Measurements from ENCODE around the gene PEX10. TPM values are rescaled to one million over a fixed set of nuclear protein-coding genes. Genes with fewer than 3 reads are reported as not detected.
"Not testable (repeated sequence)": the region's sequence is repeated elsewhere in the genome, so short reads cannot be mapped to it uniquely, and the experiment has no call there.

Gene PEX10
- total RNA-seq, 1 donor from 2014 or later = 33.4 TPM

DNA sequence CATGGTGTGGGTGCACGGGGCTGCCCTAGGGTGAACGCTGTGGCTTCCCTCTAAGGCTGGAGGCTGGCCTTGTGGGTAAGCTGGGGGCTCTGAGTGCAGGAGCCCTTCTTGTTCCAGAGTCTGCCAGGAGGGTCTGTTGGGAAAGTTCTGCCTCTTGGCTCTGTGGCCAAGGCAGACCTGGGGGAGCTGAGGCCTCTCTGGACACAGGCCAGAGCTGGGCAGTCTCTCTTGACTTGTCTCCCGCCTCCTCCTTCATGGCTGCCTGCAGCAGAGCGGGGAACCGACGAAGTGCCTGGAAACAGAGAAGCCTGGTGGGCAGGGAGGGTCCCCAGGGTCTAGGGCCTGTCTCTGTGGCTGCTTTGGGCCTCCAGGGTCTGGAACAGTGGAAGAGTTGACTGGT, 30.3 kb upstream of the PEX10 start:
- no peak for DNase-seq

DNA sequence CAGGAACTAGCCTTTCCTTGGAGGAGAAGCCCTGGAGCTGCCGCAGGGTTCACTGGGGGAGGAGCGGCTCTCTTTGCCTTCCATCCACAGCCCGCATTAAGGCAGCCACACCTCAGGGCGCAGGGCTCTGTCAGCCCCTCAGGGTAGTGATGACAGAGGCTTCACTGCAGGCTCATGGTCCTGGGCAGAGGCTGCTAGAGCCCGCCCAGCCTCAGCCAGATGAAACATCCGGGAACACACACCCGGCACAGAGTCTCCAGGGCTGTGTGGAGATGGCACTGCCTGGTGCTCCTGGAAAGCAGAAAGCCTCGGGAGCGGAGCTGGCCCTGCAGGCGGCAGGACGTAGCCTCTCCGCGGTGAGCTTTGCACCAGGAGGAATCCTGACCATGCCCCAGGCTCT, 29.4 kb upstream of the PEX10 start:
- DNase-seq = no peak

DNA sequence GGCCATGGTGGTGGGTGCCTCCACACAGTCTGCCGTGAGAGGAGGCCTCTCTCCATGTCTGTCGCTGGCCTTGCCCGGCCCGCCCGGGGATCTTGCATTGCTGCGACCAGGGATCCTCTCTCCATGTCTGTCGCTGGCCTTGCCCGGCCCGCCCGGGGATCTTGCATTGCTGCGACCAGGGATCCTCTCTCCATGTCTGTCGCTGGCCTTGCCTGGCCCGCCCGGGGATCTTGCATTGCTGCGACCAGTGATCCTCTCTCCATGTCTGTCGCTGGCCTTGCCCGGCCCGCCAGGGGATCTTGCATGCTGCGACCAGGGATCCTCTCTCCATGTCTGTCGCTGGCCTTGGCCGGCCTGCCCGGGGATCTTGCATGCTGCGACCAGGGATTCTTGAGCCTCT, 28.0 kb upstream of the PEX10 start:
- not testable (repeated sequence) for DNase-seq

DNA sequence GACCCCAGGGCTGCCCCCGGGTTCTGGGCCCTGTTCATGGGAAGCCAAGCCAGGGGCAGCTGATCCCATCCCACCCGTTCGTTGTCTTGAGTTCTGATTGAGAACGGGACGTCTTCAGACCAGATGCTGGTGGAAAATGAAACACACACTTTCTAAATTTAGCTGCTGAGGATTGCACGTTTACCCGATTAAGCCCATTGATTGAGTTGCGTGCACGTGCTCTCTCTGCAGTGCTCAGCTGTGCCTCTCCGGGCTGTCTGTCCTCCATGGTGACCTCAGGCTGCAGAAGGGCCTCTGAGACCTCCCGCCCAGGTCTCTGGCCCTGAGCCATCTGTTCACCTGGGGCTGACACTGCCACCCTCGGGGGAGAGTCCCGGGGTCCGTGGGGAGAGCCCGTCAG, 27.0 kb upstream of the PEX10 start:
- no peak for DNase-seq

DNA sequence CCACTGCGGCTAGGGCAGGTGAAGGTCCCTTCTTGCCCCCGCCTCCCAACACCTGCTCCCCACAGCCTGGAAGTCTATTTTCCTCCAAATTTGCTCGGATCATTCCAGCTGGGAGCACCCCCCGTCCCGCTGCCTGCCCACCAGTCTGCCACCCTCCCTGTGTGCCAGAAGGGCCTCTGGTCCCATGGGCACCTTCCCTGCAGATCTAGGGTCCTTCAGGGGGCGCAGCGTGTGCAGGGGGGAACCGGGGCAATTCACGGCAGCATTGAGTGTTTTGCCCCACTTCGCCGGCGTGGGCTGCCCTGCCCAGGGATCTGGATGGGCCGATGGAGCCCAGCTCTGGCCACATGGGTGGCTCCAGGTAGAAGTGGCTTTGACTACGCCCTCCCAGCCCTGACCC, 26.3 kb upstream of the PEX10 start:
- DNase-seq = no peak

DNA sequence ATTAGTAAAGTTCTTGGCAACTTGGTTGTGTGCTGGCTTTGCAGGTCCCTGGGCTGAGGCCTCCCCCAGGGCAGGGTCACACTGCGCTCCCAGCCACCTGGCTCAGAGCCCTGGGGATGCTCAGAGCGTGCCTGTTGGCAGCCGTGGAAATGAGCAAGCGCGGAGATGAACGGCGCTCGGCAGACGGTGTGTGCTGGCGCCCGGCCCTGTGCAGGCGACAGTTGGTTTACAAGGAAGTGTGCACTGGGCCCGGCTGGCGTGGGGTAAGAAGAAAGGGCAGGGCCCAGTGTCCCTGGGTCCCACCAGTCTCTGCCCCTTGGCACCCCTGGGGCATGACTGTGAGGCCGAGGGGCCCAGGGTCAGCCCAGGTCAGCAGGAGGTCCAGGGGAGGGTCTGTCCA, 25.7 kb upstream of the PEX10 start:
- no peak for DNase-seq

DNA sequence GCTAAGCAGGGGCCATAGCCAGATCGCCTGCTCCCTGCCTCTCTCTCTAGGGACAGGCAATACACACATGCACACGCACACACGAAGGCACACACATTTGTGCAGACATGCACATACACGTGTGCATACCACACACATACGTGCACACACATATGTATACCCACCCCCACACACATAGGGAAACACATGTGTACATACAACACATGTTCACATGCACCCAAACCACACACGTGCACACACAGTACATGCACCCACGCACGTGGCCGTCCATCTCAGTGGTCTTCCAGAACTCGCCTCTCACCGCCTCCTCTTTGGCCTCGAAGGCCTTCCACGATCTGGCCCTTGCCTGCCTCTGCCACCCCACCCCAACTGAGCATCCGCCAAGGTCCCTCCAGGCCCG, 25.3 kb upstream of the PEX10 start:
- DNase-seq = no peak

DNA sequence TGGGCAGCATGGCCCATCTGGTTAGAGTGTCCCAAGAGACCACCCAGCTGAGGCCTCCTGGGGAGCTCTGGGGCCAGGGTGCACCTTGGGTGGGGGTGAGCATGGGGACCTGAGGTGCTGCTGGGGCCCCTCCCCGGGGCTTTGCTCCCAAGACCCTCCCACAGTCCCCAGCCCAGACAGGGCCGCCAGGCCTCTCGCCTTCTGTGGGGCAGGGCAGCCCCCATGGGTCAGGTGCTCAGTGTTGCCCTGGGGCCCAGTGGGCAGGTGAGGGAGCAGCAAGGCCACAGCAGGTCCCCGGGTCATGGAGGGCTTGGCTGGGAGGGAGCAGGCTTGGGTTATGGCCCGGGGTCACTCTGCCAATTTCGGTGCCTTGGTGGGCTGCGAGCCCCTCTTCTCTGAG, 24.5 kb upstream of the PEX10 start:
- no peak for DNase-seq

DNA sequence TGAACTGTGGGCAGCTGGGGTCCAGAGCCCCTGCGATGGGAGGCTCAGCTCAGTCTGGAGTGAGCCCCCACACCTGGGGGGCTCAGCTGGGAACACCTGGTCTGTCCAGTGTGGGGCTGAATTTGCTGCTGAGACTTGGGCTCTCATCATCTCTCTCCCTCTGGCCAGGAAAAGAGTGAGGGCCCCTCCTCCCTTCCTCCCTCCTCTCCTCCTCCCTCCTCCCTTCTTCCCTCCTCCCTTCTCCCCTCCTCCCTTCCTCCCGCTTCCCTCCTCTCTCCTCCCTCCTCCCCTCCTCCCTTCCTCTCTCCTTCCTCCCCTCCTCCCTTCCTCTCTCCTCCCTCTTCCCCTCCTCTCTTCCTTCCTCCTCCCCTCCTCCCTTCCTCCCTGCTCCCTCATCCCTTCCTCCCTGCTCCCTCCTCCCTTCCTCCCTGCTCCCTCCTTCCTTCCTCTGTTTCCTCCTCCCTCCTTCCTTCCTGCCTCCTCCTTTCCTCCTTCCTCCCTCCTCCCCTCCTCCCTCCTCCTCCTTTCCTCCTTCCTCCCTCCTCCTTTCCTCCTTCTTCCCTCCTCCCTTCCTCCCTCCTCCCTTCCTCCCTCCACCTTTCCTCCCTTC, 23.5 kb upstream of the PEX10 start:
- no peak for DNase-seq

DNA sequence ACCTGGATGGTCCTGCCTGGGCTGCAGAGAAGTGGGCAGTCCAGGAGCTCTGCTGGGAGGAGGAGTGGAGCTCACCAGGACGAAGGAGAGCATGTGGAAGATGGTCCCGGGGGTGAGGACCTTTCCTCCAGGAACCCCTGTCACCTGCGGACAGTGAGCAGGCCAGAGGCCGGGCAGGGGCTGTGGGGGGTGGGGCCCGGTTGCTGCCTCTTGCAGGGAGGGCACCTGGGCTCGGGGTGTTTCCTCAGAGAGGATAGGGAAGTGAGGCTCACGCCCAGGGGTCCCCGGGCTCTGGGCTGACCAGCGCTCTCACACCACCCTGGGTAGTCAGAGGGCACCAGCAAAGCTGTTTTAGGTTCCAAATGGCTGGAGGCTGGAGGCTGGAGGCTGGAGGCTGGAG, 22.7 kb upstream of the PEX10 start:
- DNase-seq = no peak

DNA sequence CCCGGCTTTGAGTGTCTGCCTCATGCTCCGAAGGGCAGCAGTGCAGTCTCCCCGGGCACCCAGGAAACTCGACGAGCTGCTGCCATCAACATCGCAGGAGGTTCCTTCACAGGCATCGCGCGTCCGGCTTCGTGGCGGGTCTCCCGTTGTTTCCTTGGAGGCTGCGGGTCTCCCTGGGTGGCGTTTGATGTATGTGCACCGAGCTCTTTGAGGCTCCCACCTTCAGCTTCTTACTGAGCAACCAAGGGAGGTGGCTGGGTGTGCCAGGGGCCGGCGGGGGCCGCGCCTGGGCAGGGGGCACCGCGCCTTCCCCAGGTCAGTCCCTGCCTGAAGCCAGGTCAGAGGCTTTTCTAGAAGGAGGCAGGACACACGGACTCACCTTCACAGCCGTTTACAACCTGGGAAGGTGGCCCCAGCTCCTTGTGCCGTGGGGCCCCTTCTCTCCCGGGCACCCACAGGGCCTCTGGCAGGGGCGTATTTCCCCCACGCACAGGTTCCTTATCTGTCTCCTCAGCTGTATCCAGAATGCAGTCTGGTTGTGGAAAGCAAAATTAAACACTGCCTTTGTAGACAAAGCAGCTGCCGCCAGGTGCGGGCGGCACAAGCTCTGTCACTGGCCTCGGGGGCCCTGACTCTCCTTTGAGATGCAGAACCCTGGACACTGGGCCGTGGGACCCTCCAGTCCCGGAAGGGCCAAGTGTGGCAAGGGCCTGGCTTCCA, 21.7 kb upstream of the PEX10 start:
- DNase-seq = no peak

DNA sequence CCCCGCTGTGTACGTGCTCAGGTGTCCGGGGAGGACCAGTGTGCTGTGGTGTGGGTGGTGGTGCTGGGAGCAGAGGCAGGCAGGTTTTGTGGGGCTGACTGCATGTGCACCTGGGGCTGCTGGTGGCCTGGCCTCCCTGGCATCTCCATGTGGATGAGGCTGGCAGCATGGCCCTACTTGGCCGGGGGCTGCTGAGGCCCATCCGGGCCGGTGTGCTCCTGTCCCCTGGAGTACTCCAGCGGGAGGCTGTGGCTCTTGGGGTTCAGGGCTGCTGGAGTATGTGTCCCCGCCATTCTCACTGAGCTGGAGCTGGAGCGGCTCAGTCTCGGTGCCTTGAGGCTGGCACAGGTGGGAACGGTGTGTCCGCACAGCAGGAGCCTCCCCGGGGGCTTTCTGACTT, 20.8 kb upstream of the PEX10 start:
- no peak for DNase-seq

DNA sequence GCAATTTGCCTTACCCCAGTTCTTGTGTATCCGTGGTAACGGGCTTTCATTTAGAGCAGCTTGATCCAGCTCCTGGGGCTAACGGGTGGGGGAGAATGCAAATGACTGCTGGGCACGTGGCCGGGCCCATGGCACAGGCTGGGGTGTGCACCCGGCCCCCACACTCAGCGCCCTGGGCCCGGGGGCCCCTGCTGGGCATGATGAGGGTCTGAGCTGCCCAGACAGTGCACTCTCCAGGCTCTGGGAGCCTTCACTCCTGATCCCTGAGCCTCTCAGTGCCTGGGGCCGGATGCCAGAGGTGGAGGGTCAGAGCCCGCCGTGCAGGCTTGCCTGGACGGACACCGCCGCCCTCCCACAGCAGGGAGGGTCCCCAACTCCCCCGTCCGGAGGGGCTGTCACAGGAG, 20.1 kb upstream of the PEX10 start:
- DNase-seq = no peak

DNA sequence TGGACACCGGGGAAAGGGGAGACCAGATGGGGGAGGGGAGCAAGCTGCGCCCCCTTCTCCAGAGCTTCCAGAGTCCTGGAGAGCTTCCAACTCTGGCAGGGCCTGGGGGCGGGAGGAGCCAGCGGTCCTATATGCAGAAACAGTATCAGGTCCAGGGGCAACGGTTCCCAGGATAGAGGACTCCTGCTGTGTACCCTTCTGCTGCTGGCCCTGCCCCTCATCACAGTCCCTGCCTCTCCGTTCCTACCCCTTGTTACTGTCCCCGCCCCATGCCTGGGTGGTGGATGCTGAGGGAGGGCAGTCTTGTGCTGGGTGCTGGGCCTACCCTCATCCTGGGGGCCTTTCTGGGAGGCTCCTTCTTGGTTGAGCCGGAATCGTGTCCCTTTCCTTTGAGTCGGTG, 19.2 kb upstream of the PEX10 start:
- DNase-seq = no peak

DNA sequence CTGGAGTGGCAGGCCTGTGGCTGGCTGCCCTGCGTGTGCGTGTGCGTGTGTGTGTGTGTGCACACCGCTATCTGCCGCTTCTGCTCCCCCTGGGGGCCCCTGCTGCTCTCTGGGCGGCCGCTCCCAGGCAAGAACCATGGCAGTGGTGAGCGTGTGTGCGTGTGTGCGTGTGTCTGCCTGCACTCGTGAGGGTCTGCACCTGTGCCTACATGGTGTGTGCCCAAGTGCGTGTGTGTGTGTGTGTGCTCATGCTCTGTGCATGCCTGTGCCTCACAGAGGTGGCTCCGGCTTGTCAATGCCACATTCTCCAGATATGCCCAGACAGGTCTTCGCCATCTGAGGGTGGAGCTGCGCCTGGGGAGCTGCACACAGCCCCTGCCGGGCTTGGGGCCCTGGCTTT, 18.7 kb upstream of the PEX10 start:
- DNase-seq = no peak

DNA sequence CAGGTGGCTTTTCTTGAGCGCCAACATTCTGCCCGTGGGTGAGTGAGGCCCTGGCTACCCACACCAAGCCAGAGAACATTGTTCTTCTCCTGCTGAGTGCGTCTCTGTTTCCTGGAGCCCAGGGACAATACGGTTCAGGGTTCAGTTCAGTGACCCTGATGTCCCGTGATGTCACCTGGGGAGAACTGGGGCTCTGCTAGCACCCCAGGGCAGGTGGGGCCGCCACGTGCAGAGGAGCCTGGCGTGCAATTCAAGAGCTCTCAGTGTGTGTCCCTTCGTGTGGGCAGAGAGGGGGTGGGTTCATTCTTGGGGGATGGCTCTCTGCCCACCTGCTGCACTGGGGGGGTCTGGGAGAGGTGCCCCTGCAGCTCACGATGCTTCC, 18.2 kb upstream of the PEX10 start:
- DNase-seq = no peak

DNA sequence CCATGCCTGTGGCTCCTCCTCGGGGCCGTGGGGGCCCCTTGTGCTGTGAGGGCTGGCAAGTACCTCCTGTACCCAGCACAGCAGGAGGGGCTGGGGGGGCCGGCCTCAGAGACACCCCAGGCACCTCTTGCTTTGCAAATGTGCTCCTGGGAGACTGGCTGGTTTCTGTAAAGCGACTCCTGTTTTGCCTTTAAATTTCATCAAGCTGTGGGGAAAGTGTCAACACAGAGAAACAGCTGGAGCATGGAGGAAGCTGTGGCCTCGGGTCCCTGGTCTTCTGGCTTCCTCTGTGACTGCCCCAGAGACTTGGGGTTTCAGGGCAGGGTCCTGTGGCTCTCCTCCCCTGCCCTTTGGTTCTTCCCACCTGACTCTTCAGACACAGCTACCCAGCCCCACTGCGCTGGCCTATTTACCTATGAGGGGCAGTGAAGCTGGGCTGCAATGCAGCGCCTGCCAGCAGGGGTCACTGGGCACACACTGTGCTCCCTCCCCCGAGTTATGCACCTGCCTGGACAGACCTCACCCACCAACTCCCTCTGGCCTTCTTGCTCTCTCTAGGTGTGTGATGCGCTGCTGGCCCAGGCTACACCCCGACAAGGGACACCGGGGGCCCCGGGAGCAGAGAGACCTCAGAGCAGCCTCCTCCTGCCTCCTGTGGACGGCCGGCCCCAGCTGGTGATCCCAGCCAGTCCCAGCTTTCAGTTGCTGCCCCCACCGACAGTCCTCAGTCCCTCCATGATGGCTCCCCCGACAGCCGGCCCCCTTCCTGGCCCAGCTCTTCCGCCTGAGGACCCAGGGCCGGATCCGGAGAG, 17.6 kb upstream of the PEX10 start:
- peak; percentile 21 for DNase-seq

DNA sequence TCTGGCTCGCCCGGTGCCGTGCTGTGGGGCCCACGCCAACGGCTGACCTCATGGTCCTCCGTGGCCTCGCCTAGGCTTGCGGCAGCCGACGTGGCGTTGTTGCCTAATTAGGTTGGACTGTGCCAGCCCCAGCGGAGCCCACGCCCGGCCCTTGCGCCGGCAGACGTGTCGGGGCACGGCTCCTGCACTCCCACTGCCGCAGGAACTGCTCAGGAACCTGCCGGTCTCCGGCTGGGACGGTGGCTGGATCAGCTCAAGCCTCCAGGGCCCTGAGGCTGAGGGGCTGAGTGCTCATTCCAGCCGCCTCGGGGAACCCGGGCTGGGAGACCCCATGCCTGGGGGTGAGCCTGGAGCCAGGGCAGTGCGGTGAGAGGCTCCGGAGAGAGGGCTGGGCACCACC, 16.1 kb upstream of the PEX10 start:
- no peak for DNase-seq

DNA sequence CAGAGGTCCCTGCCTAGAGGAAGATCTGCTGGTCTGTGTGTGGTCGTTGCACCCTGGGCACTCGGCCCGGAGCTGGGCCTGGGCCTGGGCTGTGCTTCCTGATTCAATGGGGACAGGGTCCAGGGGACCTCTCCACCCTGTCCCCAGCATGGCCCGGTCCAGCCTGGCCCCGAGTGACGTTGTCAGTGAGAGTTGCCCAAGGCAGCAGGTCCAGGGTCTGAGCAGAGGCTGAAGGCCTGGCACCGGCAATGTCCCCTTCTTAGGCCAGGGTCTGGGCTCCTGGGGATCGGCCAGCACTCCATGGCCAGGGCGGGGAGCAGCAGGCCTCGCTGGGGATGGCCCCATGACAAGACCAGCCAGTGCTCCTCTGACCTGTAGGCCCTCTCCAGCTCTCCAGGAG, 15.6 kb upstream of the PEX10 start:
- DNase-seq = no peak

DNA sequence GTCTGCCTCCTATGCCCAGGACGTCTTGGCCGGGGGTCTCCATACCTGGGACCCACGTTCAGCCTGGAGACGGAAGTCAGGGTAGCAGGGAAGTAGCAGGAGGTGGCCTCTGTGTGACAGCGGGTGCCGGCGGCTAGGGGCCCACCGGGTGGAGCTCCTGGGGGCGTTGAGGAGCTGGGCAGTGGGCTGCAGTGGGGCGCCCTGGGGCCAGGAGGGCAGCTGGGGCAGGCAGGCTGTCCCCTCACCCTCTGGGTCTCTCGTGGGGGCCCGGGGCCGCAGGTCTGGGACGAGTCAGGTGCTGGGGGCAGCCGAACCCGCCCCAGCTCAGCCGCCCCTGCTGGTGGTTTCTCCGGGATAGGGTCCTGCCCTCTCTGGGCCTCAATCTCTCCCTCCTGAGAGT, 14.7 kb upstream of the PEX10 start:
- no peak for DNase-seq

DNA sequence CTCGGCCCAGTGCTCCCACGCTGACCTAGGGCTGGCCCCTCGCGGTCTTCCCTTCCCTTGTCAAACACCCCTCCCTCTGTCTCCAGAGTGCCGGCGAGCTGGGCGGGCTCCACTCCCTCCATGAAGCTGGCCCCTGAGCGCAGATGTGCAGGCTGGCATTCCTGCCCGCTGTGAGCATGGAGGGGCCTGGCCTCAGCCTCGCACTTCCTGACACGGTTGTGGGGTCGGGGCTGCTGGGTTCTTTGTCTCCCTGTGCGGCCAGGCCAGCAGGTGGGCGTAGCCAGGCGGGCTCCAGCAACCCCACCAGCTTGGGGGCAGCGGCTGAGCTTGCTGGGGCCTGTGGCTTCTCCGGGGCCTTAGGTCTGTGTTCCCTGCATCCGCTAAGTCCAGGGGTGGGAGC, 14.2 kb upstream of the PEX10 start:
- no peak for DNase-seq

DNA sequence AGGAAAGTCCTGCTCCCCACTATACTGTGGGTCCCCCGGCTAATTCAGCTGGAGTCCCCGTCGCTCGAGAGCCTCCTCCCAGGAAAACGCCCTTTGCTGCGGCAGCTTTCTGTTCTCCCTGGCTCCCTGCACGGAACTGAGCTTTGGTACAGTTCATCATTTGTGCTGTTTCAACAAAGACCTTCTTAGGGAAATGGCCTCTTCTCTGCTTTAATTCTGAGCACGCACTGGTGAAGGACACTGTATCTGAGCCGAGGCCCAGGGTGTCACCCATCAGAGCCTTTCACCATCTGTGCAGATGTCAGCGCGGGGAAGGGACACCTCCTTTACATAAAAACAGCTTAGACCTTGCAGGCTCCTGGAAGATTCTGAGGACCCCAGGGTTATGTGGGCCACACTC, 13.5 kb upstream of the PEX10 start:
- DNase-seq = no peak

DNA sequence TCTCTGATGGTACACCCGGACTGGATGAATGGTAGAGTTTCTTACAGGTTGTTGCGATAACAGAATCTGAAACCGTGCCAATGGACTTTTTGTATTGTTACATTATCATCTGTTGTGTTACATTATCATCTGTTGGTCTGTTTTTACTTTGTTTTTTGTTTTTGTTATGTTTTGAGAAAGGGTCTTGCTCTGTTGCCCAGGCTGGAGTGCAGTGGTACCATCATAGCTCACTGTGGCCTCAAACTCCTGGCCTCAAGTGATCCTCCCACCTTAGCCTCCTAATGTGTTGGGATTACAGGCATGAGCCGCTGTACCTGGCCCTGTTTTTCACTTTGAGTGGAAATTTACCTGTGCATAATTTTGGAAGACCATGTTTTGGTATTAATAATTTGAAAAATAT, 10.2 kb upstream of the PEX10 start:
- DNase-seq = no peak

DNA sequence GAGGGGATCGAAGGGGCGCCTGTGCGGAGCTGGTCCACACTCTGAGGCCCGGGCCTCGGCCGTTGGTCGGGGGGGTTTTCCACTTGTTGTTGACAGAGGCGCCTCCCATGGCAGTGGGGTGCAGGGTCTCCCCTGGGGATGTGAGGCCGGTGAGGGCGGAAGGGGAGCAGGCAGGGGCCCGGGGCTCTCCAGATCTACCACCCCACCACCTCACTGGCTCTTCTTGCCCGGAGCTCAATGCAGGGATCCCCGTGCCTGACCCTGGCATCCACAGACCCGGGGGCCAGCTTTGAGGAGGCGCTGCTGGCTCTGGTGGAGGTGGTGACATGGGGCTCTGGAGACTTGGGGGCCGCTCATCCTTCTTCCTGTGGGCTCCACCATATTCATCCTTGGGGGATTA, 7.1 kb upstream of the PEX10 start:
- DNase-seq = no peak

Measured in dermis blood vessel endothelial cell (primary cell).